DND-41 (cell line): Measurements from ENCODE around the gene ALKAL2.
"Not testable (repeated sequence)": the region's sequence is repeated elsewhere in the genome, so short reads cannot be mapped to it uniquely, and the experiment has no call there.

Experiments
- ATAC-seq: fragments of 200-7000 bp; cut with Tn5 transposase; 3 replicates; pipeline ENCODE4 v1.9.1; 2021; ENCODE audit warnings: low read depth; ENCODE audit not compliant: insufficient read depth
- DNase-seq: peaks from one replicate; pipeline ENCODE4 v3.0.0-alpha.2; 2020
- H2AFZ ChIP-seq: 2 replicates; pipeline ENCODE4 v1.6.0; 2012; ENCODE audit warnings: low read depth, low read length
- H3K27ac ChIP-seq: 2 replicates; pipeline ENCODE4 v1.5.1; 2012; ENCODE audit warnings: low read length, inconsistent platforms
- H3K27me3 ChIP-seq: fragments of 200-600 bp; sonication (generic); 2 replicates; pipeline ENCODE4 v1.6.0; 2012; ENCODE audit warnings: low read length, mild to moderate bottlenecking, inconsistent platforms; ENCODE audit not compliant: insufficient read depth, poor library complexity
- H3K36me3 ChIP-seq: 2 replicates; pipeline ENCODE4 v1.5.1; 2012; ENCODE audit warnings: low read length, inconsistent platforms; ENCODE audit not compliant: insufficient read depth
- H3K4me1 ChIP-seq: 2 replicates; pipeline ENCODE4 v1.5.1; 2012; ENCODE audit warnings: mild to moderate bottlenecking, low read length; ENCODE audit not compliant: insufficient read depth
- H3K4me2 ChIP-seq: 2 replicates; pipeline ENCODE4 v1.6.0; 2012; ENCODE audit warnings: mild to moderate bottlenecking, moderate library complexity, low read length, inconsistent platforms; ENCODE audit not compliant: insufficient read depth
- H3K4me3 ChIP-seq, 2 experiments: fragments of 200-600 bp in 1 of 2; shearing (Covaris generic) in 1 of 2; 2 replicates each; pipeline ENCODE4 v1.5.1; 2012 to 2016; ENCODE audit warnings: inconsistent platforms in 2 of 2, low read length in 2 of 2, mild to moderate bottlenecking in 2 of 2, low read depth in 1 of 2, moderate library complexity in 1 of 2
- H3K79me2 ChIP-seq: 2 replicates; pipeline ENCODE4 v1.6.0; 2012; ENCODE audit warnings: low read length, inconsistent platforms; ENCODE audit not compliant: insufficient read depth
- H3K9ac ChIP-seq: 2 replicates; pipeline ENCODE4 v1.6.0; 2012; ENCODE audit warnings: low read depth, mild to moderate bottlenecking, inconsistent platforms, low read length, moderate library complexity
- H3K9me3 ChIP-seq: 2 replicates; pipeline ENCODE4 v1.5.1; 2012; ENCODE audit warnings: low read length, moderate library complexity, mild to moderate bottlenecking, inconsistent platforms; ENCODE audit not compliant: insufficient read depth, severe bottlenecking
- H4K20me1 ChIP-seq: 2 replicates; pipeline ENCODE4 v1.6.0; 2012; ENCODE audit warnings: low read length; ENCODE audit not compliant: insufficient read depth
- EZH2 ChIP-seq: IDR thresholded peaks from 3 replicates; pipeline ENCODE4 v1.6.1; 2012; ENCODE audit warnings: borderline replicate concordance, low read depth, mild to moderate bottlenecking, moderate library complexity, low read length, inconsistent platforms; ENCODE audit not compliant: severe bottlenecking
- TF ChIP-seq, protein P1 (sequence below): IDR thresholded peaks from 2 replicates; pipeline ENCODE4 v1.5.1; 2012; ENCODE audit warnings: borderline replicate concordance, low read length, moderate library complexity, mild to moderate bottlenecking; ENCODE audit not compliant: poor library complexity, severe bottlenecking; ENCODE audit errors: extremely low read depth

The ALKAL2 gene, protein sequence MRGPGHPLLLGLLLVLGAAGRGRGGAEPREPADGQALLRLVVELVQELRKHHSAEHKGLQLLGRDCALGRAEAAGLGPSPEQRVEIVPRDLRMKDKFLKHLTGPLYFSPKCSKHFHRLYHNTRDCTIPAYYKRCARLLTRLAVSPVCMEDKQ

DNA sequence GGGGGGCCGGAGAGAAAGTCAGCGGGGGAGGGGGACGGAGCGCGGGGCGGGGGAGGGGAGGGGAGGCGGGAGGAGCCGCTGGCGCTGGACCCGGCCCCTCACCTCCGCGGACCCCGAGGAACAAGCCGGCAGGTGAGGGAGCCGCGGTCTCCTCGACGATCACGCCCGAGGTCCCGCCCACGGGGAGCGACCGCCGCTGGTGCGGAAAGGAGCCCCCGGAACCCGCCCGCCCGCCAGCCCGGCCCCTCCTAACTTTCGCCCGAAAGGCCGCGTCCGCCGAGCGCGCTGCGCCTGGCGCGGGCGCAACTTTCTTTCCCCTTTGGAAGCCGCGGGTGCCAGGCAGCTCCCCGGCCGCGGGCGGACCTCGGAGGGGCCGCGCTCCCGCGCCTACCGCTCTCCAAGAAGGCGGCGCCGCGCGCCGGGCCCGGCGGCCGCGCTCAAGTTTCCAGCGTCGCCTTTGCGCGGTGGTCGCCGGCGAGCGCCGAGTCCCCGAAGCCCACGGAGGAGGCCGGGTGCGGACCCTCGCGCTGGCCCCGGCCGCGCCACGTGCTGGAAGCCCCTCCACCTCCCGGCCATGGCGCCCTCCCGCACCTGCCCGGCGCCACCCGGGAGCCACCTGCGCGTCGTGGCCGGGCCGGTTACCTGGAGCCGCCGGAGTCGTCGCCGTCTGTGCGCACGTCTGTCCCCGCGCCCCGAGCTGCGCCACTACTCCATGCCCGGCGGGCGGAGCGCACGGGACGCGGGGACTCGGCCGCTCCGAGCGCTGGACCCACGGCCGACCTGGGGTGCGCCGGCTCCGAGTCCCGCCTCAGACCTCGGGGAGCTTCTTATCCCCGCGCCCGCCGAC lies at the start of gene ALKAL2:
ALKAL2 (minus strand) TSS at position 181 of the 847 bp plus-strand sequence. CDS start 256 bp downstream, outside the sequence.
- Histone ChIP-seq H2AFZ (no peak within 1 kb of the TSS), H3K27me3 (no peaks in the 10 kb centered on the region), H3K9me3 (no peaks in the 10 kb centered on the region), H3K79me2 (no peaks in the 10 kb centered on the region), H3K4me2 (no peak within 1 kb of the TSS), H3K36me3 (peaks cover 7% of the 10 kb centered on the region; the same call in 1 of the 2 replicates), H3K27ac (no peak within 1 kb of the TSS), H3K4me1 (no peaks in the 10 kb centered on the region), H3K4me3 (no peak within 1 kb of the TSS), H3K9ac (no peak within 1 kb of the TSS), H4K20me1 (0 out of 2 replicates have a peak, but pooled peaks cover 4% of the 10 kb centered on the region)
- ATAC-seq: no peak
- no peak for TF ChIP-seq EZH2
- TF ChIP-seq, protein P1, sequence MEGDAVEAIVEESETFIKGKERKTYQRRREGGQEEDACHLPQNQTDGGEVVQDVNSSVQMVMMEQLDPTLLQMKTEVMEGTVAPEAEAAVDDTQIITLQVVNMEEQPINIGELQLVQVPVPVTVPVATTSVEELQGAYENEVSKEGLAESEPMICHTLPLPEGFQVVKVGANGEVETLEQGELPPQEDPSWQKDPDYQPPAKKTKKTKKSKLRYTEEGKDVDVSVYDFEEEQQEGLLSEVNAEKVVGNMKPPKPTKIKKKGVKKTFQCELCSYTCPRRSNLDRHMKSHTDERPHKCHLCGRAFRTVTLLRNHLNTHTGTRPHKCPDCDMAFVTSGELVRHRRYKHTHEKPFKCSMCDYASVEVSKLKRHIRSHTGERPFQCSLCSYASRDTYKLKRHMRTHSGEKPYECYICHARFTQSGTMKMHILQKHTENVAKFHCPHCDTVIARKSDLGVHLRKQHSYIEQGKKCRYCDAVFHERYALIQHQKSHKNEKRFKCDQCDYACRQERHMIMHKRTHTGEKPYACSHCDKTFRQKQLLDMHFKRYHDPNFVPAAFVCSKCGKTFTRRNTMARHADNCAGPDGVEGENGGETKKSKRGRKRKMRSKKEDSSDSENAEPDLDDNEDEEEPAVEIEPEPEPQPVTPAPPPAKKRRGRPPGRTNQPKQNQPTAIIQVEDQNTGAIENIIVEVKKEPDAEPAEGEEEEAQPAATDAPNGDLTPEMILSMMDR: no peak
- DNase-seq: no peak

DNA sequence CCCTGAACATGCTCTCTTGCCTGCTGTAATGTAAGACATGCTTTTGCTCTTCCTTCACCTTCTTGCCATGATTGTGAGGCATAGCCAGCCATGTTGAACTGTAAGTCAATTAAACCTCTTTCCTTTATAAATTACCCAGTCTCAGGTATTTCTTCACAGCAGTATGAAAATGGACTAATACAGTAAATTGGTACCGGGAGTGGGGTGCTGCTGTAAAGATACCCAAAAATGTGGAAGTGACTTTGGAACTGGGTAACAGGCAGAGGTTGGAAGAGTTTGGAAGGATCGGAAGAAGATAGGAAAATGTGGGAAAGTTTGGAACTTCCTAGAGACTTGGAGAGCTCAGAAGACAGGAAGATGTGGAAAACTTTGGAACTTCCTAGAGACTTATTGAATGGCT lies 49.1 kb upstream of the ALKAL2 start:
- not testable (repeated sequence) for H3K27me3 ChIP-seq, H3K4me2 ChIP-seq, ATAC-seq, DNase-seq, H3K4me1 ChIP-seq, H4K20me1 ChIP-seq, H3K9ac ChIP-seq, H2AFZ ChIP-seq, H3K36me3 ChIP-seq, H3K79me2 ChIP-seq, H3K4me3 ChIP-seq, H3K27ac ChIP-seq
- peaks cover 26% of the 10 kb centered on the region for H3K9me3 ChIP-seq

DNA sequence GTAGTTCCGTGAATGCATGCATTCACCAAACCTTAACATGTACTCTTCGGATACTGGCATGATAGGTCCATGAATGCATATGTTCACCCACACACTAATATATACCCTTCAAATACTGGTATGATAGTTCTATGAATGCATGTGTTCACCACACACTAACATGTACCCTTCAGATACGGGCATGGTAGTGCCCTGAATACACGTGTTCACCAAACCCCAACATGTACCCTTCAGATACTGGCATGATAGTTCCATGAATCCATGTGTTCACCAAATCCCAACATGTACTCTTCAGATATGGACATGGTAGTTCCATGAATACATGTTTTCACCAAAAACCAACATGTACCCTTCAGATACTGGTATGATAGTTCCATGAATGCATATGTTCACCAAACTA lies 48.5 kb upstream of the ALKAL2 start:
- peaks cover 26% of the 10 kb centered on the region for H3K9me3 ChIP-seq
- H3K79me2 ChIP-seq: no peaks in the 10 kb centered on the region

DNA sequence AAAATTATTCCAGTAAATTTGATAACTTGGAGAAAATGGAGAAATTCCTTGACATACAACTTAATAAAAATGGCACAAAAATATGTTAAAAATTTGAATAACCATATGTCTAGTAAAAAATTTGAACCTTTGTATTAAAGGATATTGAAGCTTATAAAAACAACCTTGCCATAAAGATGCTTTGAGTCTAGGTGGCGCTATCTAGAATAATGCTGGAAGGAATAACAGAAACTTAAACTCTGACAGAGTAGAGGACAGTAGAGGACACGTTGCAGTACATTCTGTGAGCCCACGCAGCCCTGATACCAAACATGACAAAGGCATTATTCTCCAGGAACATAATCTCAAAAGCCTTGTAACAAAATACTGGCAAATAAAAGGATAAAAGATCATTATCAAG lies 44.7 kb upstream of the ALKAL2 start:
- Histone ChIP-seq H3K4me3 (no peak overlapping the region), H3K4me1 (no peaks in the 10 kb centered on the region), H3K4me2 (no peak overlapping the region), H3K9ac (no peak overlapping the region), H3K9me3 (peaks cover 12% of the 10 kb centered on the region), H4K20me1 (no peaks in the 10 kb centered on the region), H3K79me2 (no peaks in the 10 kb centered on the region), H2AFZ (no peak overlapping the region), H3K36me3 (no peaks in the 10 kb centered on the region), H3K27ac (no peak overlapping the region), H3K27me3 (no peaks in the 10 kb centered on the region)
- no peak for ATAC-seq
- TF ChIP-seq, protein P1: peak; percentile 14
- TF ChIP-seq EZH2: no peak
- no peak for DNase-seq

More for the DNA sequence above, 48.5 kb upstream of the ALKAL2 start:
- ATAC-seq (no peak), DNase-seq (no peak)
- TF ChIP-seq EZH2: no peak
- TF ChIP-seq, protein P1: no peak
- Histone ChIP-seq H2AFZ (no peak overlapping the region), H3K27ac (no peak overlapping the region), H3K4me3 (no peak overlapping the region), H3K4me2 (no peak overlapping the region), H3K36me3 (no peaks in the 10 kb centered on the region), H4K20me1 (no peaks in the 10 kb centered on the region), H3K9ac (no peak overlapping the region), H3K4me1 (no peaks in the 10 kb centered on the region), H3K27me3 (no peaks in the 10 kb centered on the region)
